HL-60 (cell line): ENCODE results near the gene PPP2R5D.

Experiments used
- CTCF ChIP-seq: IDR thresholded peaks from one replicate; pipeline ENCODE4 v1.5.1; 2011; ENCODE audit warnings: low read length, control low read depth, inconsistent platforms; ENCODE audit not compliant: insufficient read depth
- GABPA ChIP-seq: IDR thresholded peaks from 2 replicates; pipeline ENCODE4 v1.6.1; 2012; ENCODE audit warnings: low read depth
- POLR2AphosphoS5 ChIP-seq: IDR thresholded peaks from 2 replicates; pipeline ENCODE4 v1.6.1; 2012; ENCODE audit warnings: low read depth
- SPI1 ChIP-seq: IDR thresholded peaks from 2 replicates; pipeline ENCODE4 v1.6.1; 2012; ENCODE audit warnings: low read depth, mild to moderate bottlenecking, borderline replicate concordance
- TF ChIP-seq, protein P1 (sequence below): IDR thresholded peaks from 2 replicates; pipeline ENCODE4 v1.6.1; 2012; ENCODE audit warnings: low read depth; ENCODE audit not compliant: insufficient replicate concordance

- TF ChIP-seq CTCF (no peak), POLR2AphosphoS5 (no peak), SPI1 (no peak), GABPA (no peak)
- TF ChIP-seq, protein P1, sequence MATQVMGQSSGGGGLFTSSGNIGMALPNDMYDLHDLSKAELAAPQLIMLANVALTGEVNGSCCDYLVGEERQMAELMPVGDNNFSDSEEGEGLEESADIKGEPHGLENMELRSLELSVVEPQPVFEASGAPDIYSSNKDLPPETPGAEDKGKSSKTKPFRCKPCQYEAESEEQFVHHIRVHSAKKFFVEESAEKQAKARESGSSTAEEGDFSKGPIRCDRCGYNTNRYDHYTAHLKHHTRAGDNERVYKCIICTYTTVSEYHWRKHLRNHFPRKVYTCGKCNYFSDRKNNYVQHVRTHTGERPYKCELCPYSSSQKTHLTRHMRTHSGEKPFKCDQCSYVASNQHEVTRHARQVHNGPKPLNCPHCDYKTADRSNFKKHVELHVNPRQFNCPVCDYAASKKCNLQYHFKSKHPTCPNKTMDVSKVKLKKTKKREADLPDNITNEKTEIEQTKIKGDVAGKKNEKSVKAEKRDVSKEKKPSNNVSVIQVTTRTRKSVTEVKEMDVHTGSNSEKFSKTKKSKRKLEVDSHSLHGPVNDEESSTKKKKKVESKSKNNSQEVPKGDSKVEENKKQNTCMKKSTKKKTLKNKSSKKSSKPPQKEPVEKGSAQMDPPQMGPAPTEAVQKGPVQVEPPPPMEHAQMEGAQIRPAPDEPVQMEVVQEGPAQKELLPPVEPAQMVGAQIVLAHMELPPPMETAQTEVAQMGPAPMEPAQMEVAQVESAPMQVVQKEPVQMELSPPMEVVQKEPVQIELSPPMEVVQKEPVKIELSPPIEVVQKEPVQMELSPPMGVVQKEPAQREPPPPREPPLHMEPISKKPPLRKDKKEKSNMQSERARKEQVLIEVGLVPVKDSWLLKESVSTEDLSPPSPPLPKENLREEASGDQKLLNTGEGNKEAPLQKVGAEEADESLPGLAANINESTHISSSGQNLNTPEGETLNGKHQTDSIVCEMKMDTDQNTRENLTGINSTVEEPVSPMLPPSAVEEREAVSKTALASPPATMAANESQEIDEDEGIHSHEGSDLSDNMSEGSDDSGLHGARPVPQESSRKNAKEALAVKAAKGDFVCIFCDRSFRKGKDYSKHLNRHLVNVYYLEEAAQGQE = no peak
Measured at GRCh38 chr6:42988486-42989020, 4.2 kb downstream of the PPP2R5D start.
